GM18505 (cell line): ENCODE measurements around the gene UBE2L5.
"Not testable (repeated sequence)": the region's sequence is repeated elsewhere in the genome, so short reads cannot be mapped to it uniquely, and the experiment has no call there.

Source experiments
- ATAC-seq: cut with Tn5 transposase; IDR thresholded peaks from one replicate; pipeline ENCODE4 v1.9.1; 2021; ENCODE audit not compliant: unreplicated experiment
- POLR2A ChIP-seq: IDR thresholded peaks from 4 replicates; pipeline ENCODE4 v1.6.1; 2011; ENCODE audit warnings: borderline replicate concordance; ENCODE audit not compliant: insufficient read depth, insufficient read length; ENCODE audit errors: extremely low read depth

UBE2L5 gene

GRCh38 chr13:30435911-30436451, 13.7 kb downstream of the UBE2L5 start:
- TF ChIP-seq POLR2A: no peak
- no peak for ATAC-seq

DNA sequence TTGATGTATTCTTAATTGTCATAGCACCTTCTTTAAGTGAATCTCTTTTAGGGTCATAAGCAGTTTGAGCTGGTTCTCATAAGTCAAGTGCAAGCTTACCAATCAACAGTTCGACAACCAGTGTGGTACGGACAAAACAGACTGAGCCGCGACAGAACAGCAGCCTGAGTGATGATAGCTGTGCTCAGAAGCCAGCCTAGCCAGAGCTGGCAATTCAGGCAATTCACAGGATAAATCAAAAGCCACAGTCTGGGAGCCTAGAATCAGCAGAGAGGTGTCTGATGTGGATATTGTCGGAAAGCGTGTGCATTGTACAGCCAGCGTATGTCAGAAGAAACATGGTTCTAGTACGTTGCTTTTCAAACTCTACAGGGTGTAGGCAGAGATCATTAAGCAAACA, 14.9 kb downstream of the UBE2L5 start:
- no peak for ATAC-seq
- TF ChIP-seq POLR2A: no peak

DNA sequence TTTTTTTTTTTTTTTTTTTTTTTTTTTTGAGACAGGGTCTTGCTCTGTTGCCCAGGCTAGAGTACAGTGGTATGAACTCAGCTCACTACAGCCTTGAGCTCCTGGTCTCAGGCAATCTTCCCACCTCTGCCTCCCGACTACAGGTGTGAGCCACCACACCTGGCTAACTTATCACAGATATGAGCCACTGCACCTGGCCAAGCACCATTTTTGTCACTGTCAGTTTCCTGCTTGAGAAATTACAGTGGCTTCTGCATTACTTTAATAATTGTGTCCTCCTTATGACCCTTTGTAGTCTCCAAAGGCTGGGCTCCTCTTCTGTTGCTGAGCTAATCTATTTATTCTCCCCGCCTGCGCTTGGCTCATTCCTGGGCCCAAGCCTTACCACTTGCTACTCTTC, 16.0 kb downstream of the UBE2L5 start:
- no peak for ATAC-seq
- TF ChIP-seq POLR2A: no peak

- no peak for TF ChIP-seq POLR2A
- no peak for ATAC-seq
These were observed 18.8 kb downstream of the UBE2L5 start for GRCh38 chr13:30440910-30441703.

GRCh38 chr13:30442926-30443325, 20.6 kb downstream of the UBE2L5 start:
- no peak for TF ChIP-seq POLR2A
- no peak for ATAC-seq

DNA sequence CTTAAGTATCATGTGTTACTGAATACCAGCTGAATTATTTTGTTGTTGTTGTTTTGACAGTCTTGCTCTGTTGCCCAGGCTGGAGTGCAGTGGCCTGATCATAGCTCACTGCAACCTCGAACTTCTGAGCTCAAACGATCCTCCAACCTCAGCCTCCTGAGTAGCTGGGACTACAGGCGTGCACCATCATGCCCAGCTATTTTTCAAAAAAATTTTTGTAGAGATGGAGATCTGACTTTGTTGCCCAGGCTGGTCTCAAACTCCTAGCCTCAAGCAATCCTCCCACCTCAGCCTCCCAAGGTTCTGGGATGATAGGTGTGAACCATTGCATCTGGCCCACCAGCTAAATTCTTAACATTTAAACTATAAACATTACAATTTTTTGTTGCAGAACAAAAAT, 21.2 kb downstream of the UBE2L5 start:
- ATAC-seq: not testable (repeated sequence)

DNA sequence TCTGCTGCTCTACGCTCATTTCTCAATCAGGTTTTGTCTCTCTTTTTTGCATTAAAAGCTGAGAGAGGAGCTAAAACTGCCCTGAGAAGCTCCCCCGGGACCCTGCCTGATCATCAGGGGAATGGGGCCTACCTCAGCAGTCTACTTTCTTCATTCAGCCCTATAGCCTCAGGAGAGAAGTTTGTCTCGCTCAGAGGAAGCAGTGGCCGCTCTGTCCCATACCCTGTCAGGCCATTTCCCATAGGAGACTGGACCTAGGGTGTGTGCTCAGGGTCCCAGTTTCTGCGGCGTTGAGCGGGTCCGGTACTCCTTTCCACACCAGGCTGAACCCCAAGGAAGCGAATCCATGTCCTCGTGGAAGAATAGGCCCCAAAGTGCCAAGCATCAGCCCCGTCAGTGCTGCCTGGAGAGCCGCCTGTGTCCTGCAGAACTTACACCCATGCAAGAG, 21.7 kb downstream of the UBE2L5 start:
- peak; percentile 38 for ATAC-seq
- TF ChIP-seq POLR2A: no peak

GRCh38 chr13:30446126-30446500, 23.8 kb downstream of the UBE2L5 start:
- no peak for TF ChIP-seq POLR2A
- ATAC-seq: no peak

DNA sequence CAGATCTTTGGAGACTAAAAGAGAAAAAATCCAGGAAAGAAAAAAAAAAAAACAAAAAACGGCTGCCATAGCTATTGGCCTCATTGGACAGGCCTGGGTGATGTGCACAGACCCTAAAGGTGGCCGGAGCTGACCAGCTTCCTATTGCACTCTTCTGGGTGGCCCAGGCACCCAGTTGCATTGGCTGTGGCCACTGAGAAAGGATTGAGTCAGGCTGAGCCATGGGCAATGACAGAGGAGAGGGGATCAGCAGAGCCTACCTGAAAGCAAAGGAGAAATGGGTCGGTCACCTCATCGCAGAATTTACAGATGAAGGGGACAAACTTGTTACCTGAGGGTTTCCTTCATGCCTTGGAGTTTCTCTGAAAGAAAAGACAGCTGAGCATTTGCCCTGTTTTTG, 26.1 kb downstream of the UBE2L5 start:
- no peak for ATAC-seq
- no peak for TF ChIP-seq POLR2A

GRCh38 chr13:30450066-30450465, 27.8 kb downstream of the UBE2L5 start:
- no peak for ATAC-seq
- no peak for TF ChIP-seq POLR2A

DNA sequence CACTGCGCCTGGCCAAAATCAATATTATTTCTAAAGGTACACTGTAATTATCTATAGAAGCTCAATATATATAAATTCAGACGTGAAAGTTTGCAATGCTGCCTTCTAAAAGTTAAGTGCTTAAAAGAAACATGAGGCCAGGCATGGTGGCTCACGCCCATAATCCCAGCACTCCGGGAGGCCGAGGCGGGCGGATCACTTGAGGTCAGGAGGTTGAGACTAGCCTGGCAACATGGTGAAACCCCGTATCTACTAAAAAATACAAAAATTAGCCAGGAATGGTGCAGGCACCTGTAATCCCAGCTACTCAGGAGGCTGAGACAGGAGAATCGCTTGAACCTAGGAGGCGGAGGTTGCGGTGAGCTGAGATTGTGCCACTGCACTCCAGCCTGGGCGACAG, 29.2 kb downstream of the UBE2L5 start:
- ATAC-seq: not testable (repeated sequence)

- TF ChIP-seq POLR2A: no peak
- ATAC-seq: no peak
These were observed 31.4 kb downstream of the UBE2L5 start for GRCh38 chr13:30453727-30454126.

GRCh38 chr13:30454991-30455390, 32.7 kb downstream of the UBE2L5 start:
- ATAC-seq: no peak
- TF ChIP-seq POLR2A: no peak

- ATAC-seq: no peak
- no peak for TF ChIP-seq POLR2A
These were observed 34.0 kb downstream of the UBE2L5 start for GRCh38 chr13:30456290-30456689.
